Subcutaneous adipose tissue (tissue), 4 donors: Measurements from ENCODE around the gene ZBED4. TPM values are rescaled to one million over a fixed set of nuclear protein-coding genes. Genes with fewer than 3 reads are reported as not detected.

Experiments used
- CTCF ChIP-seq: fragments of 450-650 bp; IDR thresholded peaks from one replicate; pipeline ENCODE4 v1.5.1; 2016; ENCODE audit warnings: low read depth, mild to moderate bottlenecking, control low read depth, antibody characterized with exemption, moderate library complexity
- total RNA-seq, 4 donors: library from RNA; depleted of rRNA; stranded (reverse); fragments of >200 nt; gene quantifications; one replicate each; pipeline ENCODE4 v1.1.0, GENCODE V29; 2016

The ZBED4 gene
- total RNA-seq, 4 donors from 2014 or later, result 6.0 to 11.1 (median 7.0) TPM

GRCh38 chr22:49887064-49887451, 33.4 kb downstream of the ZBED4 start:
- TF ChIP-seq CTCF, result no peak

- no peak for TF ChIP-seq CTCF
Measured at GRCh38 chr22:49887702-49888101, 34.1 kb downstream of the ZBED4 start.

GRCh38 chr22:49889071-49889470, 35.4 kb downstream of the ZBED4 start:
- no peak for TF ChIP-seq CTCF

GRCh38 chr22:49892226-49892899, 38.7 kb downstream of the ZBED4 start:
- TF ChIP-seq CTCF, result no peak

- no peak for TF ChIP-seq CTCF
Measured at GRCh38 chr22:49893025-49893424, 39.4 kb downstream of the ZBED4 start.

GRCh38 chr22:49894322-49895054, 40.8 kb downstream of the ZBED4 start:
- no peak for TF ChIP-seq CTCF

- TF ChIP-seq CTCF, result no peak
Measured at GRCh38 chr22:49896201-49896600, 42.6 kb downstream of the ZBED4 start.
